SK-N-SH treated with all-trans-retinoic acid at 6 μM for 48 hours (cell line): ENCODE results near the gene CASP10.

ENCODE experiments used
- ARNTL ChIP-seq: fragments of 450-650 bp; formaldehyde crosslinking; IDR thresholded peaks from 2 replicates; pipeline ENCODE4 v1.5.0; 2020; ENCODE audit warnings: low read depth, mild to moderate bottlenecking, moderate library complexity, borderline replicate concordance
- GLIS3 ChIP-seq: fragments of 250-450 bp; sonication (Bioruptor Pico); IDR thresholded peaks from 2 replicates; pipeline ENCODE4 v1.5.0; 2020; ENCODE audit warnings: mild to moderate bottlenecking, moderate library complexity
- ISL1 ChIP-seq: fragments of 250-450 bp; sonication (Bioruptor Pico); IDR thresholded peaks from 2 replicates; pipeline ENCODE4 v2.1.2; 2022; ENCODE audit warnings: mild to moderate bottlenecking, moderate library complexity
- PATZ1 ChIP-seq: fragments of 250-450 bp; sonication (Bioruptor Pico); IDR thresholded peaks from 2 replicates; pipeline ENCODE4 v1.8.0; 2020; ENCODE audit warnings: mild to moderate bottlenecking, moderate library complexity, borderline replicate concordance
- PPARA ChIP-seq: fragments of 250-450 bp; sonication (Bioruptor Pico); IDR thresholded peaks from 2 replicates; pipeline ENCODE4 v1.5.0; 2020; ENCODE audit warnings: mild to moderate bottlenecking, borderline replicate concordance
- RARB ChIP-seq: fragments of 250-450 bp; sonication (Bioruptor Pico); IDR thresholded peaks from 2 replicates; pipeline ENCODE4 v1.8.0; 2021; ENCODE audit warnings: mild to moderate bottlenecking, moderate library complexity
- ZFP30 ChIP-seq: fragments of 450-650 bp; formaldehyde crosslinking; IDR thresholded peaks from 2 replicates; pipeline ENCODE4 v1.5.0; 2022; ENCODE audit warnings: mild to moderate bottlenecking, moderate library complexity
- TF ChIP-seq, protein P1 (sequence below): fragments of 250-450 bp; sonication (Bioruptor Pico); IDR thresholded peaks from 2 replicates; pipeline ENCODE4 v1.5.1; 2020; ENCODE audit warnings: low read depth, mild to moderate bottlenecking, moderate library complexity

DNA sequence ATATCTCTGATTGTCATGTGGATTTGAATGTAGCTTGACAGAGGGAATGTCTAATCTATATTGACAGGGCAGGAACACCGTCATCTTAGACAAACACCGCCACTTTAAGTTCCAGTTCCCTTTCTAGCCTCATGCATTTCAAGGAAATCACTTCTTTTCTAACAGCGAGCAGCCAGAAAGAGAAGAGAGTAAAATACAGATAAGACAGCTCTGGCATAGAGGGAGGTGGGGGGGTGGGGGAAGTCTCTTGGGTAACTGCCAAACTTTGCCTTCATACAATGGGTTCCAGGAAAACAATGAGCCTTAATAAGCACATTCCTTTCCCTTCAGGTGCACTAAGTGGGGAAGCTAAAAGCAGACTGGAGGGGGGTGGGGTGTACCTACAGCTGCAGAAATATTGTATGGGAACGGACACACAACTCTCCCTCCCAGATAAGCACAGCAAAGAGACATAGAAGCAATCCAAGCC, 37.2 kb downstream of the CASP10 start:
- TF ChIP-seq, protein P1, sequence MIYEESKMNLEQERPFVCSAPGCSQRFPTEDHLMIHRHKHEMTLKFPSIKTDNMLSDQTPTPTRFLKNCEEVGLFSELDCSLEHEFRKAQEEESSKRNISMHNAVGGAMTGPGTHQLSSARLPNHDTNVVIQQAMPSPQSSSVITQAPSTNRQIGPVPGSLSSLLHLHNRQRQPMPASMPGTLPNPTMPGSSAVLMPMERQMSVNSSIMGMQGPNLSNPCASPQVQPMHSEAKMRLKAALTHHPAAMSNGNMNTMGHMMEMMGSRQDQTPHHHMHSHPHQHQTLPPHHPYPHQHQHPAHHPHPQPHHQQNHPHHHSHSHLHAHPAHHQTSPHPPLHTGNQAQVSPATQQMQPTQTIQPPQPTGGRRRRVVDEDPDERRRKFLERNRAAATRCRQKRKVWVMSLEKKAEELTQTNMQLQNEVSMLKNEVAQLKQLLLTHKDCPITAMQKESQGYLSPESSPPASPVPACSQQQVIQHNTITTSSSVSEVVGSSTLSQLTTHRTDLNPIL = no peak
- TF ChIP-seq ARNTL = no peak
- TF ChIP-seq GLIS3 (CRISPR knock-in tag) = no peak
- no peak for TF ChIP-seq ZFP30
- no peak for TF ChIP-seq RARB (CRISPR knock-in tag)
- no peak for TF ChIP-seq PPARA (CRISPR knock-in tag)
- no peak for TF ChIP-seq ISL1 (CRISPR knock-in tag)
- no peak for TF ChIP-seq PATZ1
